HepG2 (cell line): ENCODE results near the gene RSBN1. TPM values are rescaled to one million over a fixed set of nuclear protein-coding genes. Genes with fewer than 3 reads are reported as not detected.

Experiments used
- ATAC-seq: fragments of 200-7000 bp; cut with Tn5 transposase; 3 replicates; pipeline ENCODE4 v1.9.1; 2020; ENCODE audit warnings: mild to moderate bottlenecking, moderate library complexity
- BruUV-seq: library from RNA; stranded (reverse); fragments of 400-500 nt; replicated peaks from 2 replicates; lab custom pipeline; 2021; lab: Mats Ljungman, UMichigan
- CTCF ChIA-PET: fragments of 300-600 bp; formaldehyde crosslinking; extraction: SDS; loops from one replicate; lab custom pipeline; 2021; ENCODE audit warnings: low total read pairs, inconsistent platforms, low intra/inter-chr PET ratio; lab: Yijun Ruan, JAX
- POLR2A ChIA-PET: fragments of 350-600 bp; sonication (Branson Sonifier 250); formaldehyde crosslinking; loops from one replicate; lab custom pipeline; 2020; ENCODE audit warnings: antibody characterized with exemption, inconsistent platforms; lab: Yijun Ruan, JAX
- DNase-seq: peaks from one replicate; pipeline ENCODE4 v3.0.0-alpha.2; 2015; ENCODE audit warnings: low spot score
- FAIRE-seq: peaks from 3 replicates; lab custom pipeline; 2011; peaks lifted over from hg19 to GRCh38; lab: Jason Lieb, UNC
- H2AFZ ChIP-seq: one replicate; pipeline ENCODE4 v1.6.1; 2011; ENCODE audit warnings: low read length, inconsistent platforms
- H3K27ac ChIP-seq: fragments of 300-600 bp; 3 replicates; pipeline ENCODE4 v1.8.0; 2011; ENCODE audit warnings: mixed run types, mild to moderate bottlenecking, mixed read lengths, low read length, inconsistent platforms; ENCODE audit not compliant: insufficient read depth; ENCODE audit errors: extremely low read length
- H3K27me3 ChIP-seq, 2 experiments: fragments of 200-600 bp in 1 of 2; 2 replicates in 1 of 2; 3 replicates in 1 of 2; pipeline versions ENCODE4 v1.6.0 to v1.8.0; 2011; ENCODE audit warnings: low read length in 2 of 2, mild to moderate bottlenecking in 2 of 2, moderate library complexity in 2 of 2, inconsistent platforms in 1 of 2; ENCODE audit not compliant: insufficient read depth in 2 of 2, control insufficient read depth in 1 of 2
- H3K36me3 ChIP-seq, 2 experiments: fragments of 200-600 bp in 1 of 2; replicated peaks in 1 of 2; 2 replicates in 1 of 2; 3 replicates in 1 of 2; pipeline versions ENCODE4 v1.5.1 to v1.8.0; 2011; ENCODE audit warnings: low read length in 2 of 2, inconsistent platforms in 1 of 2; ENCODE audit not compliant: insufficient read depth in 2 of 2, control insufficient read depth in 1 of 2
- H3K4me1 ChIP-seq: 2 replicates; pipeline ENCODE4 v1.5.1; 2012; ENCODE audit warnings: low read length, inconsistent platforms; ENCODE audit not compliant: insufficient read depth
- H3K4me2 ChIP-seq: 2 replicates; pipeline ENCODE4 v1.6.0; 2011; ENCODE audit warnings: low read depth, low read length, inconsistent platforms
- H3K4me3 ChIP-seq, 3 experiments: fragments of 200-600 bp in 1 of 3; sonication (generic), shearing (Covaris generic) in 1 of 3; replicated peaks in 1 of 3; 2 replicates each; pipeline ENCODE4 v1.5.1; 2011 to 2016; ENCODE audit warnings: low read length in 3 of 3, inconsistent platforms in 2 of 3, low read depth in 2 of 3, mild to moderate bottlenecking in 2 of 3, control low read depth in 1 of 3, mixed read lengths in 1 of 3; ENCODE audit not compliant: insufficient read depth in 1 of 3
- H3K79me2 ChIP-seq: one replicate; pipeline ENCODE4 v1.6.1; 2011; ENCODE audit warnings: low read length, inconsistent platforms; ENCODE audit not compliant: insufficient read depth
- H3K9ac ChIP-seq: 2 replicates; pipeline ENCODE4 v1.6.0; 2011; ENCODE audit warnings: mild to moderate bottlenecking, low read depth, low read length, inconsistent platforms; ENCODE audit not compliant: insufficient read depth
- H3K9me3 ChIP-seq: 2 replicates; pipeline ENCODE4 v1.5.1; 2012; ENCODE audit warnings: mild to moderate bottlenecking, low read length
- H4K20me1 ChIP-seq: 2 replicates; pipeline ENCODE4 v1.6.0; 2011; ENCODE audit warnings: inconsistent platforms, mild to moderate bottlenecking, low read length, moderate library complexity; ENCODE audit not compliant: insufficient read depth
- ARNT ChIP-seq: fragments of 450-650 bp; IDR thresholded peaks from 2 replicates; pipeline ENCODE4 v1.6.1; 2017
- CBX1 ChIP-seq: IDR thresholded peaks from one replicate; pipeline ENCODE4 v1.6.1; 2016; ENCODE audit warnings: antibody characterized with exemption, low read depth
- FOXA3 ChIP-seq: IDR thresholded peaks from 2 replicates; pipeline ENCODE4 v1.6.1; 2016; ENCODE audit warnings: missing genetic modification reagents, missing compliant biosample characterization
- GABPB1 ChIP-seq: IDR thresholded peaks from 2 replicates; pipeline ENCODE4 v1.6.1; 2016; ENCODE audit warnings: mild to moderate bottlenecking, missing genetic modification reagents, moderate library complexity, missing compliant biosample characterization
- GATAD2A ChIP-seq: IDR thresholded peaks from 2 replicates; pipeline ENCODE4 v1.6.1; 2016
- GTF2F1 ChIP-seq: fragments of 150-350 bp; IDR thresholded peaks from 2 replicates; pipeline ENCODE4 v1.6.1; 2014; ENCODE audit warnings: low read length
- HDAC6 ChIP-seq: fragments of 200-600 bp; sonication (generic); IDR thresholded peaks from 2 replicates; pipeline ENCODE4 v1.7.0; 2017; ENCODE audit warnings: mild to moderate bottlenecking, antibody characterized with exemption, low read length, low read depth
- NAIF1 ChIP-seq: sonication (generic); formaldehyde crosslinking; IDR thresholded peaks from 2 replicates; pipeline ENCODE4 v1.5.0; 2020; ENCODE audit warnings: mild to moderate bottlenecking, missing genetic modification reagents, borderline replicate concordance
- RBFOX2 ChIP-seq: fragments of 200-400 bp; formaldehyde crosslinking; IDR thresholded peaks from 2 replicates; pipeline ENCODE4 v1.6.1; 2017; ENCODE audit warnings: low read depth, mild to moderate bottlenecking, low read length
- ZBTB21 ChIP-seq: sonication (generic); formaldehyde crosslinking; IDR thresholded peaks from 2 replicates; pipeline ENCODE4 v1.4.0; 2020; ENCODE audit warnings: missing genetic modification reagents
- ZNF101 ChIP-seq: sonication (generic); formaldehyde crosslinking; IDR thresholded peaks from 2 replicates; pipeline ENCODE4 v1.4.0; 2020; ENCODE audit warnings: mild to moderate bottlenecking, low read depth, missing genetic modification reagents, borderline replicate concordance
- WGBS: methylation state at CpG from one replicate; pipeline ENCODE4 v1.1.6; 2017; ENCODE audit warnings: low lambda C conversion rate; 5-methylcytosine and 5-hydroxymethylcytosine counted together
- in situ Hi-C: cut with HindIII; loops from 2 replicates; pipeline ENCODE4 v1.10.0; 2017; ENCODE audit warnings: low pct_unique_long_range_greater_than_20kb; ENCODE audit not compliant: extremely low pct_ligation_motif_present
- intact Hi-C: fragments of 100-400 bp; cut with micrococcal nuclease; formaldehyde crosslinking; loops from one replicate; pipeline ENCODE4 v1.10.0; 2022; ENCODE audit not compliant: unreplicated experiment
- polyA plus RNA-seq, 8 experiments: library from polyadenylated mRNA; depleted of rRNA in 3 of 8; stranded (reverse) in 7 of 8; unstranded in 1 of 8; fragments of >200 nt; fragmentation: Illumina TruSeq in 4 of 8; extraction: Trizol in 4 of 8; gene quantifications; 2 replicates each; pipeline versions ENCODE4 v1.2.1 to v1.2.3, GENCODE V29; 2011 to 2016; ENCODE audit warnings: low read depth in 4 of 8, missing spikeins in 1 of 8, mixed read lengths in 1 of 8; ENCODE audit not compliant: insufficient read depth in 1 of 8
- total RNA-seq, 5 experiments: library from RNA; depleted of rRNA; stranded (reverse); fragments of >200 nt; fragmentation: Illumina TruSeq; extraction: Trizol; gene quantifications; 2 replicates each; pipeline ENCODE4 v1.2.3, GENCODE V29; 2016; ENCODE audit warnings: low read depth in 1 of 5
- TF ChIP-seq, protein P1 (sequence below): conservative IDR thresholded peaks from 2 replicates; pipeline ENCODE4 v1.6.1; 2018; ENCODE audit warnings: missing genetic modification reagents
- TF ChIP-seq, protein P2 (sequence below): sonication (generic); formaldehyde crosslinking; IDR thresholded peaks from 2 replicates; pipeline ENCODE4 v1.5.0; 2020; ENCODE audit warnings: missing genetic modification reagents, mild to moderate bottlenecking, borderline replicate concordance
- TF ChIP-seq, protein P3 (sequence below): IDR thresholded peaks from 2 replicates; pipeline ENCODE4 v1.4.0; 2020; ENCODE audit warnings: mild to moderate bottlenecking, missing genetic modification reagents
- TF ChIP-seq, protein P4 (sequence below): sonication (generic); formaldehyde crosslinking; IDR thresholded peaks from 2 replicates; pipeline ENCODE4 v1.5.1; 2020; ENCODE audit warnings: missing genetic modification reagents, mild to moderate bottlenecking, borderline replicate concordance

Gene RSBN1
- total and polyA plus RNA-seq, 2 of the 13 experiments (the other 11 are each of a cell fraction or from before 2014, with no cell fraction given): 8.3 to 10.4 TPM

DNA sequence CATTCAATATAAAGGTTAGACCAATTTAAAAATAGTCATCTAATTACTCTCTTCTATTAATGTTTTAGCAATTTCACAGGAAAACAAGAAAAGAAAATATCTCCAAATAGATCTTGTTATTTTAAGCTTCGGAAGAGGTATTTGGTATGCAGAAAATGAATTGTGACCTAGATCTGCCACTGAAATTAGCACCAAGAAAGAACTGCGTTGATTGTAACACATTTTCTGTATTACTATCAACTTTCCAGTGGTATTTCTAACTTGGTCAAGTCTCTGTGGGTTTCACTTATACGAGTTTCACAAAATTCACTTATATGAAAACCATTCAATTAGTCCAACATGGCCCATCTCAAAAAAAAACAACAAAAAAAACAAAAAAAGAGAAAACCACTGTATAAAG is 11.8 kb downstream of the RSBN1 start:
- Histone ChIP-seq H3K4me2 (no peak overlapping the region), H3K79me2 (peaks cover 72% of the 10 kb centered on the region)

More for the DNA sequence above, 11.8 kb downstream of the RSBN1 start:
- POLR2A ChIA-PET: no interaction called here
- CTCF ChIA-PET: no interaction called here
- H3K36me3 ChIP-seq: peaks cover 0 to 22% of the 10 kb centered on the region in 2 experiments; a peak in 3 of 5 replicates
- no peak overlapping the region for H3K4me3 ChIP-seq
- peaks cover 14% of the 10 kb centered on the region for H4K20me1 ChIP-seq
- 95% methylated on average over 3 of the region's 3 CpGs for WGBS
- in situ Hi-C loops (no loop called here), intact Hi-C loops (no loop called here)
- H3K9me3 ChIP-seq: no peaks in the 10 kb centered on the region
- DNase-seq (no peak), FAIRE-seq (no peak), ATAC-seq (no peak)
- H3K27ac ChIP-seq: no peak overlapping the region
- no peak overlapping the region for H3K9ac ChIP-seq
- TF ChIP-seq CBX1 (no peak), RBFOX2 (no peak), HDAC6 (no peak), ZNF101 (CRISPR knock-in tag) (no peak), FOXA3 (CRISPR knock-in tag) (no peak), GTF2F1 (no peak), GABPB1 (CRISPR knock-in tag) (no peak), NAIF1 (CRISPR knock-in tag) (no peak), GATAD2A (CRISPR knock-in tag) (no peak), ZBTB21 (CRISPR knock-in tag) (no peak), ARNT (no peak)
- TF ChIP-seq, protein P1, sequence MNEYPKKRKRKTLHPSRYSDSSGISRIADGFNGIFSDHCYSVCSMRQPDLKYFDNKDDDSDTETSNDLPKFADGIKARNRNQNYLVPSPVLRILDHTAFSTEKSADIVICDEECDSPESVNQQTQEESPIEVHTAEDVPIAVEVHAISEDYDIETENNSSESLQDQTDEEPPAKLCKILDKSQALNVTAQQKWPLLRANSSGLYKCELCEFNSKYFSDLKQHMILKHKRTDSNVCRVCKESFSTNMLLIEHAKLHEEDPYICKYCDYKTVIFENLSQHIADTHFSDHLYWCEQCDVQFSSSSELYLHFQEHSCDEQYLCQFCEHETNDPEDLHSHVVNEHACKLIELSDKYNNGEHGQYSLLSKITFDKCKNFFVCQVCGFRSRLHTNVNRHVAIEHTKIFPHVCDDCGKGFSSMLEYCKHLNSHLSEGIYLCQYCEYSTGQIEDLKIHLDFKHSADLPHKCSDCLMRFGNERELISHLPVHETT: no peak
- TF ChIP-seq, protein P2, sequence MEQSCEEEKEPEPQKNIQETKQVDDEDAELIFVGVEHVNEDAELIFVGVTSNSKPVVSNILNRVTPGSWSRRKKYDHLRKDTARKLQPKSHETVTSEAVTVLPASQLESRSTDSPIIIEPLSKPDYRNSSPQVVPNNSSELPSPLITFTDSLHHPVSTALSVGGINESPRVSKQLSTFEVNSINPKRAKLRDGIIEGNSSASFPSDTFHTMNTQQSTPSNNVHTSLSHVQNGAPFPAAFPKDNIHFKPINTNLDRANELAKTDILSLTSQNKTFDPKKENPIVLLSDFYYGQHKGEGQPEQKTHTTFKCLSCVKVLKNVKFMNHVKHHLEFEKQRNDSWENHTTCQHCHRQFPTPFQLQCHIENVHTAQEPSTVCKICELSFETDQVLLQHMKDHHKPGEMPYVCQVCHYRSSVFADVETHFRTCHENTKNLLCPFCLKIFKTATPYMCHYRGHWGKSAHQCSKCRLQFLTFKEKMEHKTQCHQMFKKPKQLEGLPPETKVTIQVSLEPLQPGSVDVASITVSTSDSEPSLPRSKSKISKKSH (CRISPR knock-in tag): no peak
- TF ChIP-seq, protein P3, sequence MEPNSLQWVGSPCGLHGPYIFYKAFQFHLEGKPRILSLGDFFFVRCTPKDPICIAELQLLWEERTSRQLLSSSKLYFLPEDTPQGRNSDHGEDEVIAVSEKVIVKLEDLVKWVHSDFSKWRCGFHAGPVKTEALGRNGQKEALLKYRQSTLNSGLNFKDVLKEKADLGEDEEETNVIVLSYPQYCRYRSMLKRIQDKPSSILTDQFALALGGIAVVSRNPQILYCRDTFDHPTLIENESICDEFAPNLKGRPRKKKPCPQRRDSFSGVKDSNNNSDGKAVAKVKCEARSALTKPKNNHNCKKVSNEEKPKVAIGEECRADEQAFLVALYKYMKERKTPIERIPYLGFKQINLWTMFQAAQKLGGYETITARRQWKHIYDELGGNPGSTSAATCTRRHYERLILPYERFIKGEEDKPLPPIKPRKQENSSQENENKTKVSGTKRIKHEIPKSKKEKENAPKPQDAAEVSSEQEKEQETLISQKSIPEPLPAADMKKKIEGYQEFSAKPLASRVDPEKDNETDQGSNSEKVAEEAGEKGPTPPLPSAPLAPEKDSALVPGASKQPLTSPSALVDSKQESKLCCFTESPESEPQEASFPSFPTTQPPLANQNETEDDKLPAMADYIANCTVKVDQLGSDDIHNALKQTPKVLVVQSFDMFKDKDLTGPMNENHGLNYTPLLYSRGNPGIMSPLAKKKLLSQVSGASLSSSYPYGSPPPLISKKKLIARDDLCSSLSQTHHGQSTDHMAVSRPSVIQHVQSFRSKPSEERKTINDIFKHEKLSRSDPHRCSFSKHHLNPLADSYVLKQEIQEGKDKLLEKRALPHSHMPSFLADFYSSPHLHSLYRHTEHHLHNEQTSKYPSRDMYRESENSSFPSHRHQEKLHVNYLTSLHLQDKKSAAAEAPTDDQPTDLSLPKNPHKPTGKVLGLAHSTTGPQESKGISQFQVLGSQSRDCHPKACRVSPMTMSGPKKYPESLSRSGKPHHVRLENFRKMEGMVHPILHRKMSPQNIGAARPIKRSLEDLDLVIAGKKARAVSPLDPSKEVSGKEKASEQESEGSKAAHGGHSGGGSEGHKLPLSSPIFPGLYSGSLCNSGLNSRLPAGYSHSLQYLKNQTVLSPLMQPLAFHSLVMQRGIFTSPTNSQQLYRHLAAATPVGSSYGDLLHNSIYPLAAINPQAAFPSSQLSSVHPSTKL (CRISPR knock-in tag): no peak
- TF ChIP-seq, protein P4, sequence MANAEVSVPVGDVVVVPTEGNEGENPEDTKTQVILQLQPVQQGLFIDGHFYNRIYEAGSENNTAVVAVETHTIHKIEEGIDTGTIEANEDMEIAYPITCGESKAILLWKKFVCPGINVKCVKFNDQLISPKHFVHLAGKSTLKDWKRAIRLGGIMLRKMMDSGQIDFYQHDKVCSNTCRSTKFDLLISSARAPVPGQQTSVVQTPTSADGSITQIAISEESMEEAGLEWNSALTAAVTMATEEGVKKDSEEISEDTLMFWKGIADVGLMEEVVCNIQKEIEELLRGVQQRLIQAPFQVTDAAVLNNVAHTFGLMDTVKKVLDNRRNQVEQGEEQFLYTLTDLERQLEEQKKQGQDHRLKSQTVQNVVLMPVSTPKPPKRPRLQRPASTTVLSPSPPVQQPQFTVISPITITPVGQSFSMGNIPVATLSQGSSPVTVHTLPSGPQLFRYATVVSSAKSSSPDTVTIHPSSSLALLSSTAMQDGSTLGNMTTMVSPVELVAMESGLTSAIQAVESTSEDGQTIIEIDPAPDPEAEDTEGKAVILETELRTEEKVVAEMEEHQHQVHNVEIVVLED: no peak
- no peaks in the 10 kb centered on the region for H3K27me3 ChIP-seq
- H2AFZ ChIP-seq: no peak overlapping the region
- H3K4me1 ChIP-seq: peaks cover 39% of the 10 kb centered on the region
- no TSS peak for BruUV-seq
